ENCODE measurements around the gene NAALADL2. TPM values are rescaled to one million over a fixed set of nuclear protein-coding genes. Genes with fewer than 3 reads are reported as not detected.

NAALADL2 gene
- total and polyA plus RNA-seq, 2 experiments from 2014 or later = 3.4 to 15.3 TPM

DNA sequence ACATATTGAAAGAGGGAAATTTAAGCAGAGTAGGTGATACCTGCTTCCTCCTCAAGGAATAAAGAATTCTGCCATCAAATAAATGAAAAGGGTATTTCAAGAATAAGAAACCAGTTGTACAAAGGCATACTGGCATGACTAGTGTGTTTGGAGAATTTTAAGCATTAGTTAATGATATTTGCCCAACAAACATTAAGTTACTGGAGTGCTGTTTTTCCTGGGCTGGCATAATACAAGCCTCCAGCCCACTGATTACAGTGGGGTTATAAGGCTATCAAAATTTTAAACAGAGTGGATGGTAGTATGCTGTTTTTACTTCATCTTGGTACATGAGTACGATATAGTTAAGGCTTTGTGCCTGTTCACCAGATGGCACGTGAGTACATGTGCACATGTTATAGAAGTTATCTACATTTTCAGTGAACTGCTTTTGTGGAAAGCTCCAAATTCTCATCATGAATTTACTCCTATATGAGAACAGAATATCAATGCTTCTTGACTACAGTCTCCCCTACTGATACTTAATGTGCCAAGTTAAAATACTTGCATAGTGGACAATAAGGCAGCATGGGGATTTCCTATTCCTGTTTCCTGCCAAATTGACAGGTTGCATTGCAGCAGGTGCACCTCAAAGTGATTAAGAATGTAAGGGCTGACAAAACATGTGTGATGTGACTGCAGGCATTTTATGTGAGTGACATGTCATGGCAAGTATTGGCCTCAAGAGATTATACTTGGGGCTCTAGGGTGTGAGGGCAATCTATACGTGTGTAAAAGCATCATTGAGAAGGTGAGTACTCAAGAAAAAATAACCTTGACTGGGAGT, 14.9 kb downstream of the NAALADL2 start:
- Histone ChIP-seq H2AFZ (no peak overlapping the region), H3K36me3 (replicated peaks; ENCODE audit: insufficient read depth, low read depth) (no peaks in the 10 kb centered on the region), H3K79me2 (no peaks in the 10 kb centered on the region), H4K20me1 (ENCODE audit: insufficient read depth, poor library complexity, severe bottlenecking) (no peaks in the 10 kb centered on the region), H3K27ac (no peak overlapping the region), H3K4me1 (ENCODE audit: insufficient read depth) (no peaks in the 10 kb centered on the region), H3K9me2 (replicated peaks; ENCODE audit: insufficient read depth) (no peaks in the 10 kb centered on the region), H3K27me3 (no peaks in the 10 kb centered on the region), H3K4me2 (no peak overlapping the region), H3K4me3 (no peak overlapping the region), H3K9me3 (ENCODE audit: low read depth) (no peaks in the 10 kb centered on the region)
- WGBS (ENCODE audit: low lambda C conversion rate, missing lambda C conversion rate) = 76% methylated on average over 3 of the region's 3 CpGs
- TF ChIP-seq EZH2 (IDR thresholded peaks at IDR 0.05; ENCODE audit: borderline replicate concordance) (no peak), EZH2phosphoT487 (IDR thresholded peaks at IDR 0.05; ENCODE audit: low read depth, severe bottlenecking, unreplicated experiment) (no peak)
- no peak for DNase-seq (ENCODE audit: low spot score)

DNA sequence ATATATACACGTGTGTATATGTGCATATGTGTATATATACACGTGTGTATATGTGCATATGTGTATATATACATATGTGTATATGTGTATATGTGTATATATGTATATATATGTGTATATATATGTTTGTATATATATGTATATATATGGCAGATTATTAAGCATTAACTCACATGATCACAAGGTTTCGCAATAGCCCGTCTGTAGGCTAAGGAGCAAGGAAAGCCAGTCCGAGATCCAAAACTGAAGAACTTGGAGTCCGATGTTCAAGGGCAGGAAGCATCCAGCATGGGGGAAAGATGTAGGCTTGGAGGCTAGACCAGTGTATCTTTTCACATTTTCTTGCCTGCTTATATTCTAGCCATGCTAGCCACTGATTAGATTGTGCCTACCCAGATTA, 23.7 kb downstream of the NAALADL2 start:
- no peaks in the 10 kb centered on the region for H3K27me3 ChIP-seq
- no peaks in the 10 kb centered on the region for H3K9me2 ChIP-seq (replicated peaks; ENCODE audit: insufficient read depth)
- H3K4me3 ChIP-seq = no peak overlapping the region
- no peak for DNase-seq (ENCODE audit: low spot score)
- H4K20me1 ChIP-seq (ENCODE audit: insufficient read depth, poor library complexity, severe bottlenecking) = no peaks in the 10 kb centered on the region
- no peak overlapping the region for H3K4me2 ChIP-seq
- H3K79me2 ChIP-seq = no peaks in the 10 kb centered on the region
- no peak for TF ChIP-seq EZH2 (IDR thresholded peaks at IDR 0.05; ENCODE audit: borderline replicate concordance)
- H3K27ac ChIP-seq = no peak overlapping the region
- H3K36me3 ChIP-seq (replicated peaks; ENCODE audit: insufficient read depth, low read depth) = no peaks in the 10 kb centered on the region
- WGBS (ENCODE audit: low lambda C conversion rate, missing lambda C conversion rate) = 93% methylated on average over 6 of the region's 6 CpGs
- no peaks in the 10 kb centered on the region for H3K4me1 ChIP-seq (ENCODE audit: insufficient read depth)
- H3K9me3 ChIP-seq (ENCODE audit: low read depth) = no peaks in the 10 kb centered on the region
- H2AFZ ChIP-seq = no peak overlapping the region

DNA sequence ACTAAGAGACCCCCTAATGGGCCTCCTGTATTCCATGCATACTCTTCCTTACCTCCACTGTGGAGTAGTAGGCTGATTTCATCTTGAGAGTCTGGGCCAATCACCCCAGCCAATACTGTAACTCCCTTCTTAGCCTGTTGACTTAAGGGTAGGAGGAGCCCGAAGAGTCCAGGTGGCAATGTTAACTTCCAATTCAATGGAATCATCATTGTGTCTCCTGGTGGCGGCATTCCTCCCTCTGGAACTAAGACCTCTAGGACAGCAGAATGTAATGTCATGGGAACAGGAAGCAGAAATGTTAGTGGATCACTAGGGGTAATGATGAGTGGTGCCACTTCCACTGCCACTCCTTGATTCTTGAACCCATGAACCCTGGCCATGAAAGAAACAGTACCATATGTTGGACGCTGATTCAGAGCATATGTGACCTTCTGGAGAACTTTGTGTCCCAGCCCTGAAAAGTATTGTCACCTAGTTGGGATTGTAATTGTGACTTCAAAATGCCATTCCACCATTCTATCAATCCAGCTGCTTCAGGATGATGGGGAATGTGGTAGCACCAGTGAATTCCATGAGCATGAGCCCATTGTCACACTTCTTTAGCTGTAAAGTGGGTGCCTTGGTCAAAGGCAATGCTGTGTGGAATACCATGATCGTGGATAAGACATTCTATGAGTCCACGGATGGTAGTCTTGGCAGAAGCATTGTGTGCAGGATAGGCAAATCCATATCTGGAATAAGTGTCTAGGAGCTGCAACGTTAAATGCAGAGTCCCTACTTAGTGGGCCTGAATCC, 24.9 kb downstream of the NAALADL2 start:
- DNase-seq (ENCODE audit: low spot score) = no peak
- no peak overlapping the region for H3K4me3 ChIP-seq
- no peak overlapping the region for H3K27ac ChIP-seq
- no peaks in the 10 kb centered on the region for H3K9me2 ChIP-seq (replicated peaks; ENCODE audit: insufficient read depth)
- no peaks in the 10 kb centered on the region for H4K20me1 ChIP-seq (ENCODE audit: insufficient read depth, poor library complexity, severe bottlenecking)
- H3K4me2 ChIP-seq = no peak overlapping the region
- no peaks in the 10 kb centered on the region for H3K4me1 ChIP-seq (ENCODE audit: insufficient read depth)
- H3K79me2 ChIP-seq = no peaks in the 10 kb centered on the region
- 91% methylated on average over 6 of the region's 6 CpGs for WGBS (ENCODE audit: low lambda C conversion rate, missing lambda C conversion rate)
- no peaks in the 10 kb centered on the region for H3K27me3 ChIP-seq
- H3K9me3 ChIP-seq (ENCODE audit: low read depth) = no peaks in the 10 kb centered on the region
- no peaks in the 10 kb centered on the region for H3K36me3 ChIP-seq (replicated peaks; ENCODE audit: insufficient read depth, low read depth)
- TF ChIP-seq EZH2 (IDR thresholded peaks at IDR 0.05; ENCODE audit: borderline replicate concordance) (no peak), EZH2phosphoT487 (IDR thresholded peaks at IDR 0.05; ENCODE audit: low read depth, severe bottlenecking, unreplicated experiment) (no peak), CTCF (IDR thresholded peaks at IDR 0.05; ENCODE audit: poor library complexity) (no peak)
- H2AFZ ChIP-seq = no peak overlapping the region

GRCh38 chr3:174884776-174885568, 25.8 kb downstream of the NAALADL2 start:
- no peak overlapping the region for H3K27ac ChIP-seq
- TF ChIP-seq EZH2phosphoT487 (IDR thresholded peaks at IDR 0.05; ENCODE audit: low read depth, severe bottlenecking, unreplicated experiment) (no peak), EZH2 (IDR thresholded peaks at IDR 0.05; ENCODE audit: borderline replicate concordance) (no peak)
- no peaks in the 10 kb centered on the region for H3K27me3 ChIP-seq
- no peaks in the 10 kb centered on the region for H3K9me3 ChIP-seq (ENCODE audit: low read depth)
- no peaks in the 10 kb centered on the region for H3K36me3 ChIP-seq (replicated peaks; ENCODE audit: insufficient read depth, low read depth)
- no peaks in the 10 kb centered on the region for H3K4me1 ChIP-seq (ENCODE audit: insufficient read depth)
- WGBS (ENCODE audit: low lambda C conversion rate, missing lambda C conversion rate) = 60% methylated on average over 7 of the region's 7 CpGs
- no peak for DNase-seq (ENCODE audit: low spot score)
- no peaks in the 10 kb centered on the region for H4K20me1 ChIP-seq (ENCODE audit: insufficient read depth, poor library complexity, severe bottlenecking)
- no peaks in the 10 kb centered on the region for H3K9me2 ChIP-seq (replicated peaks; ENCODE audit: insufficient read depth)
- H3K4me3 ChIP-seq = no peak overlapping the region
- no peaks in the 10 kb centered on the region for H3K79me2 ChIP-seq
- no peak overlapping the region for H2AFZ ChIP-seq
- H3K4me2 ChIP-seq = no peak overlapping the region

Measured in hepatocyte (in vitro differentiated cells).